ENCODE results near the gene ZP1.

DNA sequence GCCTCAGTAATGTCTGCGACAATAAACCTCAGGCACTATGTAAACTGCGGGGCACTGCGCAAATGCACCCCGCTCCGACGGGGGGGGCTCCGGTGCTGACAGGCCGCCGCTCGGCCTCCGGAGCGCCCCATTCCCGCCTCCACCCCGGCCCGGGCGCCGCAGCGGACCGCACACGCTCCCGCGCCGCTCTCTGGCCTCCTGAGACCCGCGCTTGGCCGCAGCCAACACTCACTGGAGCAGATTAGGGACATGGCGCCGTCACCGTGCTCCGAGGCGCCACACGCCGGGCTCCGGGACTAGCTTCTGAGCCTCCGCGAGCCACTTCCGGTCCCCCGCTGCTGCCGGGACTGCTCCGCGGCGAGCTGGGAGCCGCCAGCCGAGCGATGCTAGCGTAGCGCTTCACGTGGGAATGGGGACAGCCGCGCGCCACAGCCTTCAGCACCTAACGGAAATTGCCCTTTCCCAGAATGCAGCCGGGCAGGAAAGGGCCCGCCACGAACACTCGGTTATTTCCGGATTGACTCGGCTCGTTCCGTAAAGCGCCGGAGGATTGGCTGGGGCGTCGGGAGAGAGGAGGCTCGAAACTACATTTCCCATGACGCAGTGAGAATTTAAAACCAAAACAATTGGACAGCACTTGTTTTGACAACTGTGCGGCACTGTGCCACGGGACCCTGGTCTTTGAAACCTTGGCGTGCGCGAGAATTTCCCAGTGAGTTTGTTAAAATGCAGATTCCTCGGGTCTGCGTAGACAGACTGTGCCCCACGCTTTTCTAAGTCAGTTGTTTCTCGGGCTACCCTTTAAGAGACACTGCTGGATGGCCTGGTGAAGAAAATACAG lies 39.0 kb downstream of the ZP1 start, which contains the start of gene PRPF19:
- TF ChIP-seq, protein P1, sequence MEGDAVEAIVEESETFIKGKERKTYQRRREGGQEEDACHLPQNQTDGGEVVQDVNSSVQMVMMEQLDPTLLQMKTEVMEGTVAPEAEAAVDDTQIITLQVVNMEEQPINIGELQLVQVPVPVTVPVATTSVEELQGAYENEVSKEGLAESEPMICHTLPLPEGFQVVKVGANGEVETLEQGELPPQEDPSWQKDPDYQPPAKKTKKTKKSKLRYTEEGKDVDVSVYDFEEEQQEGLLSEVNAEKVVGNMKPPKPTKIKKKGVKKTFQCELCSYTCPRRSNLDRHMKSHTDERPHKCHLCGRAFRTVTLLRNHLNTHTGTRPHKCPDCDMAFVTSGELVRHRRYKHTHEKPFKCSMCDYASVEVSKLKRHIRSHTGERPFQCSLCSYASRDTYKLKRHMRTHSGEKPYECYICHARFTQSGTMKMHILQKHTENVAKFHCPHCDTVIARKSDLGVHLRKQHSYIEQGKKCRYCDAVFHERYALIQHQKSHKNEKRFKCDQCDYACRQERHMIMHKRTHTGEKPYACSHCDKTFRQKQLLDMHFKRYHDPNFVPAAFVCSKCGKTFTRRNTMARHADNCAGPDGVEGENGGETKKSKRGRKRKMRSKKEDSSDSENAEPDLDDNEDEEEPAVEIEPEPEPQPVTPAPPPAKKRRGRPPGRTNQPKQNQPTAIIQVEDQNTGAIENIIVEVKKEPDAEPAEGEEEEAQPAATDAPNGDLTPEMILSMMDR (conservative IDR thresholded peaks at IDR 0.05; ENCODE audit: low read depth in 2 of 2): no peak
- TF ChIP-seq, protein P2, sequence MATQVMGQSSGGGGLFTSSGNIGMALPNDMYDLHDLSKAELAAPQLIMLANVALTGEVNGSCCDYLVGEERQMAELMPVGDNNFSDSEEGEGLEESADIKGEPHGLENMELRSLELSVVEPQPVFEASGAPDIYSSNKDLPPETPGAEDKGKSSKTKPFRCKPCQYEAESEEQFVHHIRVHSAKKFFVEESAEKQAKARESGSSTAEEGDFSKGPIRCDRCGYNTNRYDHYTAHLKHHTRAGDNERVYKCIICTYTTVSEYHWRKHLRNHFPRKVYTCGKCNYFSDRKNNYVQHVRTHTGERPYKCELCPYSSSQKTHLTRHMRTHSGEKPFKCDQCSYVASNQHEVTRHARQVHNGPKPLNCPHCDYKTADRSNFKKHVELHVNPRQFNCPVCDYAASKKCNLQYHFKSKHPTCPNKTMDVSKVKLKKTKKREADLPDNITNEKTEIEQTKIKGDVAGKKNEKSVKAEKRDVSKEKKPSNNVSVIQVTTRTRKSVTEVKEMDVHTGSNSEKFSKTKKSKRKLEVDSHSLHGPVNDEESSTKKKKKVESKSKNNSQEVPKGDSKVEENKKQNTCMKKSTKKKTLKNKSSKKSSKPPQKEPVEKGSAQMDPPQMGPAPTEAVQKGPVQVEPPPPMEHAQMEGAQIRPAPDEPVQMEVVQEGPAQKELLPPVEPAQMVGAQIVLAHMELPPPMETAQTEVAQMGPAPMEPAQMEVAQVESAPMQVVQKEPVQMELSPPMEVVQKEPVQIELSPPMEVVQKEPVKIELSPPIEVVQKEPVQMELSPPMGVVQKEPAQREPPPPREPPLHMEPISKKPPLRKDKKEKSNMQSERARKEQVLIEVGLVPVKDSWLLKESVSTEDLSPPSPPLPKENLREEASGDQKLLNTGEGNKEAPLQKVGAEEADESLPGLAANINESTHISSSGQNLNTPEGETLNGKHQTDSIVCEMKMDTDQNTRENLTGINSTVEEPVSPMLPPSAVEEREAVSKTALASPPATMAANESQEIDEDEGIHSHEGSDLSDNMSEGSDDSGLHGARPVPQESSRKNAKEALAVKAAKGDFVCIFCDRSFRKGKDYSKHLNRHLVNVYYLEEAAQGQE (IDR thresholded peaks at IDR 0.05; ENCODE audit: unreplicated experiment): no peak
- TF ChIP-seq EZH2 (IDR thresholded peaks at IDR 0.05; ENCODE audit: low read depth, unreplicated experiment) (no peak), POLR2AphosphoS5 (IDR thresholded peaks at IDR 0.05; ENCODE audit: low read depth) (peak; percentile 89), JUNB (IDR thresholded peaks at IDR 0.05; ENCODE audit: unreplicated experiment) (no peak), EZH2phosphoT487 (IDR thresholded peaks at IDR 0.05; ENCODE audit: unreplicated experiment) (no peak), CREB1 (CRISPR knock-in tag; IDR thresholded peaks at IDR 0.05; ENCODE audit: low read depth) (0 out of 2 replicates have a peak, but pooled peaks have one; percentile 25)

All from GM23338 (cell line).